Panc1 (cell line): ENCODE measurements around the gene PHF2.

Experiments
- CTCF ChIP-seq: fragments of 450-650 bp; IDR thresholded peaks from 2 replicates; pipeline ENCODE4 v1.5.1; 2017; ENCODE audit warnings: mild to moderate bottlenecking
- POLR2AphosphoS5 ChIP-seq: IDR thresholded peaks from 2 replicates; pipeline ENCODE4 v1.6.1; 2012; ENCODE audit warnings: mild to moderate bottlenecking, low read depth, low read length, moderate library complexity
- SIN3A ChIP-seq: IDR thresholded peaks from 2 replicates; pipeline ENCODE4 v1.6.1; 2012; ENCODE audit warnings: low read depth, mild to moderate bottlenecking, low read length, moderate library complexity, borderline replicate concordance; ENCODE audit not compliant: insufficient read depth
- TCF7L2 ChIP-seq: IDR thresholded peaks from 2 replicates; pipeline ENCODE4 v1.6.1; 2011; ENCODE audit warnings: mild to moderate bottlenecking, low read depth, low read length, inconsistent platforms
- TF ChIP-seq, protein P1 (sequence below), 2 experiments: IDR thresholded peaks; 2 replicates each; pipeline ENCODE4 v1.6.1; 2011 to 2012; ENCODE audit warnings: low read depth in 2 of 2, control low read depth in 1 of 2, low read length in 1 of 2, mild to moderate bottlenecking in 1 of 2, moderate library complexity in 1 of 2; ENCODE audit not compliant: insufficient read depth in 1 of 2

GRCh38 chr9:93693129-93693528 is 116.7 kb downstream of the PHF2 start:
- TF ChIP-seq CTCF (no peak), SIN3A (no peak), POLR2AphosphoS5 (no peak), TCF7L2 (no peak)
- TF ChIP-seq, protein P1, sequence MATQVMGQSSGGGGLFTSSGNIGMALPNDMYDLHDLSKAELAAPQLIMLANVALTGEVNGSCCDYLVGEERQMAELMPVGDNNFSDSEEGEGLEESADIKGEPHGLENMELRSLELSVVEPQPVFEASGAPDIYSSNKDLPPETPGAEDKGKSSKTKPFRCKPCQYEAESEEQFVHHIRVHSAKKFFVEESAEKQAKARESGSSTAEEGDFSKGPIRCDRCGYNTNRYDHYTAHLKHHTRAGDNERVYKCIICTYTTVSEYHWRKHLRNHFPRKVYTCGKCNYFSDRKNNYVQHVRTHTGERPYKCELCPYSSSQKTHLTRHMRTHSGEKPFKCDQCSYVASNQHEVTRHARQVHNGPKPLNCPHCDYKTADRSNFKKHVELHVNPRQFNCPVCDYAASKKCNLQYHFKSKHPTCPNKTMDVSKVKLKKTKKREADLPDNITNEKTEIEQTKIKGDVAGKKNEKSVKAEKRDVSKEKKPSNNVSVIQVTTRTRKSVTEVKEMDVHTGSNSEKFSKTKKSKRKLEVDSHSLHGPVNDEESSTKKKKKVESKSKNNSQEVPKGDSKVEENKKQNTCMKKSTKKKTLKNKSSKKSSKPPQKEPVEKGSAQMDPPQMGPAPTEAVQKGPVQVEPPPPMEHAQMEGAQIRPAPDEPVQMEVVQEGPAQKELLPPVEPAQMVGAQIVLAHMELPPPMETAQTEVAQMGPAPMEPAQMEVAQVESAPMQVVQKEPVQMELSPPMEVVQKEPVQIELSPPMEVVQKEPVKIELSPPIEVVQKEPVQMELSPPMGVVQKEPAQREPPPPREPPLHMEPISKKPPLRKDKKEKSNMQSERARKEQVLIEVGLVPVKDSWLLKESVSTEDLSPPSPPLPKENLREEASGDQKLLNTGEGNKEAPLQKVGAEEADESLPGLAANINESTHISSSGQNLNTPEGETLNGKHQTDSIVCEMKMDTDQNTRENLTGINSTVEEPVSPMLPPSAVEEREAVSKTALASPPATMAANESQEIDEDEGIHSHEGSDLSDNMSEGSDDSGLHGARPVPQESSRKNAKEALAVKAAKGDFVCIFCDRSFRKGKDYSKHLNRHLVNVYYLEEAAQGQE (IDR thresholded peaks at IDR 0.05; ENCODE audit: insufficient read depth in 1 of 2, low read depth in 2 of 2, low read length in 1 of 2), result no peak
